SK-N-MC (cell line): ENCODE results near the gene ST6GALNAC3.

ENCODE experiments used
- EZH2 ChIP-seq: fragments of 200-600 bp; sonication (generic); IDR thresholded peaks from one replicate; pipeline ENCODE4 v1.6.1; 2017; ENCODE audit warnings: antibody characterized with exemption
- POLR2AphosphoS5 ChIP-seq: IDR thresholded peaks from 2 replicates; pipeline ENCODE4 v1.6.1; 2012; ENCODE audit warnings: mild to moderate bottlenecking, low read depth, low read length, borderline replicate concordance

GRCh38 chr1:76568573-76569238 is 494.2 kb downstream of the ST6GALNAC3 start:
- TF ChIP-seq POLR2AphosphoS5: no peak
- TF ChIP-seq EZH2: no peak
